DOHH2 (cell line): Measurements from ENCODE around the gene A2M.

Source experiments
- EZH2phosphoT487 ChIP-seq: fragments of 200-600 bp; sonication (generic); IDR thresholded peaks from 2 replicates; pipeline ENCODE4 v1.6.1; 2017; ENCODE audit warnings: borderline replicate concordance, mild to moderate bottlenecking, antibody characterized with exemption, low read length, moderate library complexity, mixed read lengths
- TF ChIP-seq, protein P1 (sequence below): fragments of 200-600 bp; sonication (generic); IDR thresholded peaks from one replicate; pipeline ENCODE4 v1.5.1; 2014; ENCODE audit warnings: antibody characterized with exemption, mild to moderate bottlenecking, low read depth, low read length; ENCODE audit not compliant: poor library complexity, severe bottlenecking

DNA sequence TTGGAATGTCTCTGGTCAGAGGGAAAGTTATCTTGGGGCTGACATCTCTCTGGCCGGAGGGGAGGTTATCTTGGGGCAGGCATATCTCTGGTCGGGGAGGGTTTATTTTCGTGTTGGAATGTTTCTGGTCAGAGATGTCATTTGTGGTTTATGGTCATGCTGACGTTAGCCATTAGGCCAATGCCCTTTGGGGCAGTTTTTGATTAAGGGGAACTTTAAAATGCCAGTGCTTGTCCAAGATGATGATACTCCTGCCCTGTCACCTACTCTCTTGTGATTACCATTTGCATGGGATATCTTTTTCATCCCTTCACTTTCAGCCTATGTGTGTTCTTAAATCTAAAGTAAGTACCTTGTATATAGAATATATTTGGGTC lies 29.0 kb upstream of the A2M start:
- TF ChIP-seq, protein P1, sequence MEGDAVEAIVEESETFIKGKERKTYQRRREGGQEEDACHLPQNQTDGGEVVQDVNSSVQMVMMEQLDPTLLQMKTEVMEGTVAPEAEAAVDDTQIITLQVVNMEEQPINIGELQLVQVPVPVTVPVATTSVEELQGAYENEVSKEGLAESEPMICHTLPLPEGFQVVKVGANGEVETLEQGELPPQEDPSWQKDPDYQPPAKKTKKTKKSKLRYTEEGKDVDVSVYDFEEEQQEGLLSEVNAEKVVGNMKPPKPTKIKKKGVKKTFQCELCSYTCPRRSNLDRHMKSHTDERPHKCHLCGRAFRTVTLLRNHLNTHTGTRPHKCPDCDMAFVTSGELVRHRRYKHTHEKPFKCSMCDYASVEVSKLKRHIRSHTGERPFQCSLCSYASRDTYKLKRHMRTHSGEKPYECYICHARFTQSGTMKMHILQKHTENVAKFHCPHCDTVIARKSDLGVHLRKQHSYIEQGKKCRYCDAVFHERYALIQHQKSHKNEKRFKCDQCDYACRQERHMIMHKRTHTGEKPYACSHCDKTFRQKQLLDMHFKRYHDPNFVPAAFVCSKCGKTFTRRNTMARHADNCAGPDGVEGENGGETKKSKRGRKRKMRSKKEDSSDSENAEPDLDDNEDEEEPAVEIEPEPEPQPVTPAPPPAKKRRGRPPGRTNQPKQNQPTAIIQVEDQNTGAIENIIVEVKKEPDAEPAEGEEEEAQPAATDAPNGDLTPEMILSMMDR: no peak
- TF ChIP-seq EZH2phosphoT487: no peak
